T-helper 17 cell (primary cell): ENCODE results near the gene STK24. TPM values are rescaled to one million over a fixed set of nuclear protein-coding genes. Genes with fewer than 3 reads are reported as not detected.

Experiments
- ATAC-seq: fragments of 150-1000 bp; cut with Tn5 transposase; 2 replicates; pipeline ENCODE4 v1.10.0; 2021; ENCODE audit warnings: mild to moderate bottlenecking, moderate library complexity
- DNase-seq, 3 donors: peaks; one replicate each; pipeline versions ENCODE4 v3.0.0 to v3.0.0-alpha.2; 2020 to 2021
- H3K9me3 ChIP-seq: one replicate; pipeline ENCODE4 v1.7.0; 2013; ENCODE audit warnings: low read length, mild to moderate bottlenecking; ENCODE audit not compliant: control insufficient read depth, poor library complexity, severe bottlenecking
- H3K27ac Mint-ChIP-seq: one replicate; pipeline ENCODE4 v1.8.0; 2022; ENCODE audit warnings: mild to moderate bottlenecking, moderate library complexity, mixed read lengths
- H3K27me3 Mint-ChIP-seq: one replicate; pipeline ENCODE4 v1.8.0; 2022; ENCODE audit warnings: mixed read lengths
- H3K36me3 Mint-ChIP-seq: one replicate; pipeline ENCODE4 v1.8.0; 2022; ENCODE audit warnings: low read depth, mixed read lengths
- H3K4me1 Mint-ChIP-seq: one replicate; pipeline ENCODE4 v1.8.0; 2022; ENCODE audit warnings: mild to moderate bottlenecking, mixed read lengths
- H3K4me3 Mint-ChIP-seq: one replicate; pipeline ENCODE4 v1.8.0; 2022; ENCODE audit warnings: mild to moderate bottlenecking, moderate library complexity, mixed read lengths
- total RNA-seq, 4 donors: library from RNA in 2 of 4; stranded (reverse) in 2 of 4; gene quantifications; one replicate each; pipeline ENCODE4 v1.2.3 and lab custom pipeline; 2022 to 2026

Gene STK24
- total RNA-seq, 2 donors from 2014 or later: 134 to 163 TPM

DNA sequence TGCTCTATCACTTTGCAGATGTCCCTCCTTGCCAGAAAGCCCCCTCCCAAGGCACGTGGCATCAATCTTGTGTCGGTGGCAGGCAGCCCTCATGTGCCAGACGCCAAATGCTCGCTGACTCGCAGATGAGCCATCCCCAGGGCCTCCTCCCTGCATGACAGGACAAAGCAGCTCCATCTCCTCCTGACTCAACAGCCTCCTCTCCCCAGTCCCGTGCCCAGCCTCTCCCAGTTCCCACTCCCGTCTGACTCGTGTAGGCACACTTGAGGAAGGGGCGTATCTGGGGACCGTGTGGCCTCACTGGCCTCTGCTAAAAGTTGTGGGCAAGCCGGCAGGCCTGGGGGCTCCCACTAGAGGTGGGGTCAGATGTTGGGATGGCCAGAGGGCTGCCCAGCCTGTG is 133.6 kb downstream of the STK24 start:
- peaks cover 14% of the 10 kb centered on the region for H3K4me1 Mint-ChIP-seq
- DNase-seq: no peak
- H3K27ac Mint-ChIP-seq: no peak overlapping the region
- H3K27me3 Mint-ChIP-seq: no peaks in the 10 kb centered on the region
- no peak for ATAC-seq
- no peaks in the 10 kb centered on the region for H3K9me3 ChIP-seq
- no peaks in the 10 kb centered on the region for H3K36me3 Mint-ChIP-seq
- no peak overlapping the region for H3K4me3 Mint-ChIP-seq

- H3K36me3 Mint-ChIP-seq: no peaks in the 10 kb centered on the region
- ATAC-seq (no peak), DNase-seq (no peak)
- H3K4me1 Mint-ChIP-seq: peaks cover 14% of the 10 kb centered on the region
- no peaks in the 10 kb centered on the region for H3K9me3 ChIP-seq
- H3K4me3 Mint-ChIP-seq: no peak overlapping the region
- no peak overlapping the region for H3K27ac Mint-ChIP-seq
- no peaks in the 10 kb centered on the region for H3K27me3 Mint-ChIP-seq
Measured at GRCh38 chr13:98442391-98443230, 134.3 kb downstream of the STK24 start.

DNA sequence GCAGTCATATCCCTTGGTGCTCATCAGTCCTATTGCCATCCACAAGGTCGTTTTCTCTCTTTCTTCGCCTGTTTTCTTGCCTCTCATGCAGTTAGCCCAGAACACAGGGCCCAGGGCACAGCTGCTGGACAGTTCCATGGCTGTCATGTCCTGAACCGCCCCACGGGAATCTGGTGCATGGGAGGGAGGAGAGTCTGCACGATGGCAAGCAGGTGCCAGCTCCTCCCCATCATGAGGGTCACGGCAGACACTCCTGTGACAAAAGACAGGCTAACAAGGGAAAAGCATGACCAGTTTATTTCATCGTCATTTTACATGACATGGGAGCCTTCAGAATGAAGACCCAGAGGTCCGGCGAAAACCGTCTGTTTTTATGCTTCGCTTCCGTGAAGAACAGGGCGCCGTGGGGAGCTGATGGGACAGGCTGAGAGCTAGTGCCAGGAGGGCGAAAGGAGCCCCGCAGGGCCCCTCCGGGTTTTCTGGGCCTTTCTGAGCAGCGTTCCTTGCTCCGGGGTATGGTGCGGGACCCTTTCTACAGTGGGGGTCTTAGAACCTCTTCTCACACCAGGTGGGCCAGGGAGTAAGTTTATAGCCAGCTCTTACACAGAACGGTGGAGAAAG is 135.7 kb downstream of the STK24 start:
- Mint-ChIP-seq H3K27me3 (peaks cover 9% of the 10 kb centered on the region), H3K4me1 (peaks cover 16% of the 10 kb centered on the region), H3K27ac (no peak overlapping the region), H3K4me3 (no peak overlapping the region), H3K36me3 (no peaks in the 10 kb centered on the region)
- DNase-seq: no peak
- no peak for ATAC-seq
- H3K9me3 ChIP-seq: no peaks in the 10 kb centered on the region

- Mint-ChIP-seq H3K27me3 (peaks cover 11% of the 10 kb centered on the region), H3K4me3 (no peak overlapping the region), H3K36me3 (no peaks in the 10 kb centered on the region), H3K27ac (no peak overlapping the region), H3K4me1 (peaks cover 15% of the 10 kb centered on the region)
- H3K9me3 ChIP-seq: no peaks in the 10 kb centered on the region
- ATAC-seq (no peak), DNase-seq (no peak)
Measured at GRCh38 chr13:98440390-98441055, 136.4 kb downstream of the STK24 start.

- DNase-seq: no peak
- no peaks in the 10 kb centered on the region for H3K36me3 Mint-ChIP-seq
- H3K9me3 ChIP-seq: no peaks in the 10 kb centered on the region
- ATAC-seq: no peak
- no peak overlapping the region for H3K4me3 Mint-ChIP-seq
- peak overlapping the region; percentile 24 for H3K27ac Mint-ChIP-seq
- peaks cover 8% of the 10 kb centered on the region for H3K4me1 Mint-ChIP-seq
- peaks cover 16% of the 10 kb centered on the region for H3K27me3 Mint-ChIP-seq
Measured at GRCh38 chr13:98439896-98440295, 137.0 kb downstream of the STK24 start.

DNA sequence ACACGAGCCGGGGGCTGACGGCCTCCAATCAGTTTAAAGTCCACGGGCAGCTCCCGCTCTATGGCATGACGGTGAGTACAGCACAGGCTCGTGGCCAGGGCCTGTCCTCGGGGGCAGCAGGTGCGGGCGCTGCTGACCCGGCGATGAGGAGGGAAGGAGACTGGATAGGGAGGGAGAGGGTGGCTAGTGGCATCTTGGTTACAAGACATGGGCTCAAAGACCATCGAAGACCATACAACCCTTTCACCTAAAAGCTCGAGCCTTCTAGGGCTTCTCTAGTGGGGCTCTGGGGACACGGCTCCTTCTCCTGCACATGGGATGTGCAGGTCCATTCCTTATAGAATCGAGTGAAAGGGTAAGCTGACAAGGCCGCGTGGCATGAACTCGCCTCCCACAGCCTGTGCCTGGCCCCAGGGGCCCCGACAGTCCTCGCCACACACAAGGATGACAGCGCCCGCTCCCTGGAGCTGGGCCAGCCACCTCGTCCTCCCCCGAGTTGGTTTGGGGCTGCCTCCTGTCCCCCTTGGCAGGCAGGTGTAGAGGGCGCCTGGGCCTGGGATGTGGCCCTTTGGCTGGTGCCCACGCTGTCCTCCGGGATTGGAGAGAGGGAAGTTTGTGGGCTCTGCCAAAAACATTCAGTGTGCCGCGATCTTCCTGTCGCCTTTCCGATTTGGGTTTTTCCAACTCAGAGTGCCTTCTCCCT is 137.6 kb downstream of the STK24 start:
- Mint-ChIP-seq H3K4me1 (peaks cover 6% of the 10 kb centered on the region), H3K36me3 (no peaks in the 10 kb centered on the region), H3K27ac (peak overlapping the region; percentile 24), H3K27me3 (peaks cover 16% of the 10 kb centered on the region), H3K4me3 (no peak overlapping the region)
- H3K9me3 ChIP-seq: no peaks in the 10 kb centered on the region
- DNase-seq (no peak), ATAC-seq (no peak)

GRCh38 chr13:98438246-98439125 is 138.4 kb downstream of the STK24 start:
- peaks cover 16% of the 10 kb centered on the region for H3K27me3 Mint-ChIP-seq
- no peak overlapping the region for H3K27ac Mint-ChIP-seq
- DNase-seq (no peak), ATAC-seq (no peak)
- H3K4me1 Mint-ChIP-seq: peaks cover 4% of the 10 kb centered on the region
- H3K36me3 Mint-ChIP-seq: no peaks in the 10 kb centered on the region
- H3K9me3 ChIP-seq: no peaks in the 10 kb centered on the region
- no peak overlapping the region for H3K4me3 Mint-ChIP-seq

GRCh38 chr13:98436233-98436910 is 140.5 kb downstream of the STK24 start:
- no peaks in the 10 kb centered on the region for H3K9me3 ChIP-seq
- Mint-ChIP-seq H3K36me3 (peaks cover 2% of the 10 kb centered on the region), H3K4me1 (peaks cover 6% of the 10 kb centered on the region), H3K27me3 (peaks cover 34% of the 10 kb centered on the region), H3K4me3 (no peak overlapping the region), H3K27ac (no peak overlapping the region)
- DNase-seq: no peak
- ATAC-seq: no peak

- ATAC-seq (no peak), DNase-seq (no peak)
- Mint-ChIP-seq H3K27ac (no peak overlapping the region), H3K27me3 (peaks cover 38% of the 10 kb centered on the region), H3K36me3 (peaks cover 2% of the 10 kb centered on the region), H3K4me1 (peaks cover 4% of the 10 kb centered on the region), H3K4me3 (no peak overlapping the region)
- H3K9me3 ChIP-seq: no peaks in the 10 kb centered on the region
Measured at GRCh38 chr13:98435376-98435775, 141.5 kb downstream of the STK24 start.

- H3K4me3 Mint-ChIP-seq: no peak overlapping the region
- peaks cover 2% of the 10 kb centered on the region for H3K36me3 Mint-ChIP-seq
- H3K4me1 Mint-ChIP-seq: peaks cover 4% of the 10 kb centered on the region
- ATAC-seq (no peak), DNase-seq (no peak)
- peaks cover 46% of the 10 kb centered on the region for H3K27me3 Mint-ChIP-seq
- H3K9me3 ChIP-seq: no peaks in the 10 kb centered on the region
- H3K27ac Mint-ChIP-seq: peak overlapping the region; percentile 27
Measured at GRCh38 chr13:98434060-98434459, 142.8 kb downstream of the STK24 start.

GRCh38 chr13:98433654-98434053 is 143.3 kb downstream of the STK24 start:
- Mint-ChIP-seq H3K4me3 (no peak overlapping the region), H3K27ac (peak overlapping the region; percentile 27), H3K4me1 (peaks cover 4% of the 10 kb centered on the region), H3K36me3 (peaks cover 2% of the 10 kb centered on the region), H3K27me3 (peaks cover 50% of the 10 kb centered on the region)
- H3K9me3 ChIP-seq: no peaks in the 10 kb centered on the region
- ATAC-seq (no peak), DNase-seq (no peak)

GRCh38 chr13:98432638-98433037 is 144.3 kb downstream of the STK24 start:
- no peak for ATAC-seq
- no peaks in the 10 kb centered on the region for H3K9me3 ChIP-seq
- H3K27me3 Mint-ChIP-seq: peaks cover 60% of the 10 kb centered on the region
- H3K4me3 Mint-ChIP-seq: no peak overlapping the region
- H3K36me3 Mint-ChIP-seq: peaks cover 2% of the 10 kb centered on the region
- no peak for DNase-seq
- peaks cover 6% of the 10 kb centered on the region for H3K4me1 Mint-ChIP-seq
- H3K27ac Mint-ChIP-seq: no peak overlapping the region
